Liver (tissue), 2 donors: ENCODE results near the gene MYO7B.

ENCODE experiments used
- ZBTB33 ChIP-seq: IDR thresholded peaks from 2 replicates; pipeline ENCODE4 v1.6.1; 2016; ENCODE audit warnings: antibody characterized with exemption
- TF ChIP-seq, protein P1 (sequence below): fragments of 150-350 bp; IDR thresholded peaks from 2 replicates; pipeline ENCODE4 v1.5.1; 2017; ENCODE audit warnings: improper control_type of control experiment, low read depth, low read length; ENCODE audit not compliant: missing input control
- donor health status: healthy.

DNA sequence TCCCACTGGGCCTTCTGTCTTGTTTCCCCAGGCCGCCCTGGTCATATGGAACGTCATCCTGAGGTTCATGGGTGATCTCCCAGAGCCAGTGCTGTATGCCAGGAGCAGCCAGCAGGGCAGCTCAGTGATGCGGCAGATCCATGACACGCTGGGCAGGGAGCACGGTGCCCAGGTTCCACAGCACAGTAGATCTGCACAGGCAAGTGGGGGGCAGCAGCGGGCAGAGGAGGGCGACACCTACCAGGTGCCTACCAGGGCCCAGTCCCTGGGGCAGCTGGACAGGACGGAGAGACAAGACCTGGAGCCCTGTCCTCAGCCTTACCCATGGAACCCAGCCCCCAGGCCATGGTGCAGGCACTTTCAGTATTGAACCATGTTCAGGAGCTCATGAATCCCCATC is 74.3 kb downstream of the MYO7B start:
- TF ChIP-seq, protein P1, sequence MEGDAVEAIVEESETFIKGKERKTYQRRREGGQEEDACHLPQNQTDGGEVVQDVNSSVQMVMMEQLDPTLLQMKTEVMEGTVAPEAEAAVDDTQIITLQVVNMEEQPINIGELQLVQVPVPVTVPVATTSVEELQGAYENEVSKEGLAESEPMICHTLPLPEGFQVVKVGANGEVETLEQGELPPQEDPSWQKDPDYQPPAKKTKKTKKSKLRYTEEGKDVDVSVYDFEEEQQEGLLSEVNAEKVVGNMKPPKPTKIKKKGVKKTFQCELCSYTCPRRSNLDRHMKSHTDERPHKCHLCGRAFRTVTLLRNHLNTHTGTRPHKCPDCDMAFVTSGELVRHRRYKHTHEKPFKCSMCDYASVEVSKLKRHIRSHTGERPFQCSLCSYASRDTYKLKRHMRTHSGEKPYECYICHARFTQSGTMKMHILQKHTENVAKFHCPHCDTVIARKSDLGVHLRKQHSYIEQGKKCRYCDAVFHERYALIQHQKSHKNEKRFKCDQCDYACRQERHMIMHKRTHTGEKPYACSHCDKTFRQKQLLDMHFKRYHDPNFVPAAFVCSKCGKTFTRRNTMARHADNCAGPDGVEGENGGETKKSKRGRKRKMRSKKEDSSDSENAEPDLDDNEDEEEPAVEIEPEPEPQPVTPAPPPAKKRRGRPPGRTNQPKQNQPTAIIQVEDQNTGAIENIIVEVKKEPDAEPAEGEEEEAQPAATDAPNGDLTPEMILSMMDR: no peak
- no peak for TF ChIP-seq ZBTB33
